ENCODE data around the gene RAB3IL1. TPM values are rescaled to one million over a fixed set of nuclear protein-coding genes. Genes with fewer than 3 reads are reported as not detected.

The RAB3IL1 gene
- total and polyA plus RNA-seq, 2 donors (not counting 1 experiment from before 2014, with no cell fraction given) = 9.6 to 13.4 TPM

DNA sequence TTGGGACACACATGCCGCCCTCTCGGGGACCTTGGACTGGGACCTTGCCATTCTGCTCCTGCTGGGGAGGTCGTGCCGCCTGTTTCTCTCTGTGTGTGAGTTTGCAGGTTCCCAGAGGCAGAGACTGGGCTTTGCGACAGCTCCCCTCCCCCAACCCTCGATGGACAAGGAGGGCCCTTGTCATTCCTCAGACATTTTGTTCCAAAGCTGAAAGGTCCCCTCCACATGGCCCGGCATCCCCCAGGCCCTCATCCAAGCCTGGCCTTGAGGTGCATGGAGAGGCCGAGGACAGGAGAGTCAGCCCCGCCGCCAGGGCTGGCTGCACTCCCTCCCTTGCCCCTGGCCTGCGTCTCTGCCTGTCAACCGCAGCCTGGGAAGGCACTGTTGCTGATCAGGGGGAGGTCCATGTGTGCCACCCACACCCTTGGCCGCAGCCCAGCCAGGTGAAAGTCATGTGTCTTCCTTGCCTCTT, 63.6 kb downstream of the RAB3IL1 start:
- H2AFZ ChIP-seq (ENCODE audit: low read length) = no peak overlapping the region
- no peaks in the 10 kb centered on the region for H3K27me3 ChIP-seq (ENCODE audit: control insufficient read depth, insufficient read depth, low read length)
- TF ChIP-seq EZH2 (IDR thresholded peaks at IDR 0.05; ENCODE audit: low read length, missing control alignments) (no peak), CTCF (conservative IDR thresholded peaks at IDR 0.05 in 1 of 2, IDR thresholded peaks at IDR 0.05 in 1 of 2; ENCODE audit: low read depth in 1 of 2, low read length in 2 of 2) (no peak)
- no peak overlapping the region for H3K27ac ChIP-seq (ENCODE audit: insufficient read depth, low read length)
- no peaks in the 10 kb centered on the region for H3K79me2 ChIP-seq (ENCODE audit: control insufficient read depth, insufficient read depth, low read length)
- peaks cover 57% of the 10 kb centered on the region for H3K36me3 ChIP-seq (ENCODE audit: control insufficient read depth, insufficient read depth, low read length)
- H4K20me1 ChIP-seq (ENCODE audit: control insufficient read depth, extremely low read depth, insufficient read depth, low read length) = no peaks in the 10 kb centered on the region
- H3K4me1 ChIP-seq (ENCODE audit: control insufficient read depth, extremely low read depth, insufficient read depth, low read length) = no peaks in the 10 kb centered on the region
- no peak for DNase-seq (ENCODE audit: low read depth in 2 of 2)
- no peaks in the 10 kb centered on the region for H3K9me3 ChIP-seq (ENCODE audit: control insufficient read depth, insufficient read depth, low read depth, low read length)
- H3K9ac ChIP-seq (ENCODE audit: insufficient read depth, low read length) = no peak overlapping the region
- H3K4me2 ChIP-seq (ENCODE audit: extremely low read depth, insufficient read depth, low read length) = no peak overlapping the region
- H3K4me3 ChIP-seq (replicated peaks in 1 of 4; ENCODE audit: control extremely low read depth in 1 of 4, insufficient read depth in 1 of 4, low read depth in 3 of 4, low read length in 4 of 4) = no peak overlapping the region

DNA sequence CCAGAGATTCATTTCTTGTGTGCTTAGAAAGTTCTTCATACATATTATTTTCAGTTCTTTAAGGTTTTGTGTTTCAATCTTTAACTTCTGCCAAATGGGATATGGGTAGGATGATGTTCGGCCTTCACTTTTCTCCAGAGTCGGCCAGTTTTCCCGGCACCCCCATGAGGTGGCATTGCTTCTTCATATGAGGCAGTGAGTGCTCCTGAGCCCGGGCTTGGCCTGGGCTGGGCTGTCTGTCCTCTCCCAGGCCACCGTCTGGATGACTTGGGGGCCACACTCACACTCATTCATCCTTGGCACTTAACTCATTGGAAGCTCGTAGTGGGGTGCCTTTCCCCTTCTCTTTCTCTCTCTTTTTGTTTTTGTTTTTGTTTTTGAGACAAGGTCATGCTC, 65.5 kb downstream of the RAB3IL1 start:
- H3K27me3 ChIP-seq (ENCODE audit: control insufficient read depth, insufficient read depth, low read length) = no peaks in the 10 kb centered on the region
- no peak overlapping the region for H3K4me2 ChIP-seq (ENCODE audit: extremely low read depth, insufficient read depth, low read length)
- H4K20me1 ChIP-seq (ENCODE audit: control insufficient read depth, extremely low read depth, insufficient read depth, low read length) = no peaks in the 10 kb centered on the region
- TF ChIP-seq EZH2 (IDR thresholded peaks at IDR 0.05; ENCODE audit: low read length, missing control alignments) = no peak
- TF ChIP-seq CTCF (conservative IDR thresholded peaks at IDR 0.05 in 1 of 2, IDR thresholded peaks at IDR 0.05 in 1 of 2; ENCODE audit: low read depth in 1 of 2, low read length in 2 of 2) = no peak
- H2AFZ ChIP-seq (ENCODE audit: low read length) = no peak overlapping the region
- no peak overlapping the region for H3K9ac ChIP-seq (ENCODE audit: insufficient read depth, low read length)
- no peaks in the 10 kb centered on the region for H3K4me1 ChIP-seq (ENCODE audit: control insufficient read depth, extremely low read depth, insufficient read depth, low read length)
- H3K9me3 ChIP-seq (ENCODE audit: control insufficient read depth, insufficient read depth, low read depth, low read length) = no peaks in the 10 kb centered on the region
- no peaks in the 10 kb centered on the region for H3K79me2 ChIP-seq (ENCODE audit: control insufficient read depth, insufficient read depth, low read length)
- no peak for DNase-seq (ENCODE audit: low read depth in 2 of 2)
- H3K4me3 ChIP-seq (replicated peaks in 1 of 4; ENCODE audit: control extremely low read depth in 1 of 4, insufficient read depth in 1 of 4, low read depth in 3 of 4, low read length in 4 of 4) = no peak overlapping the region
- H3K27ac ChIP-seq (ENCODE audit: insufficient read depth, low read length) = no peak overlapping the region
- H3K36me3 ChIP-seq (ENCODE audit: control insufficient read depth, insufficient read depth, low read length) = peaks cover 57% of the 10 kb centered on the region

- peaks cover 58% of the 10 kb centered on the region for H3K36me3 ChIP-seq (ENCODE audit: control insufficient read depth, insufficient read depth, low read length)
- H3K4me3 ChIP-seq (replicated peaks in 1 of 4; ENCODE audit: control extremely low read depth in 1 of 4, insufficient read depth in 1 of 4, low read depth in 3 of 4, low read length in 4 of 4) = no peak overlapping the region
- H3K4me1 ChIP-seq (ENCODE audit: control insufficient read depth, extremely low read depth, insufficient read depth, low read length) = no peaks in the 10 kb centered on the region
- H4K20me1 ChIP-seq (ENCODE audit: control insufficient read depth, extremely low read depth, insufficient read depth, low read length) = no peaks in the 10 kb centered on the region
- no peak for TF ChIP-seq CTCF (conservative IDR thresholded peaks at IDR 0.05 in 1 of 2, IDR thresholded peaks at IDR 0.05 in 1 of 2; ENCODE audit: low read depth in 1 of 2, low read length in 2 of 2)
- TF ChIP-seq EZH2 (IDR thresholded peaks at IDR 0.05; ENCODE audit: low read length, missing control alignments) = no peak
- no peak overlapping the region for H3K4me2 ChIP-seq (ENCODE audit: extremely low read depth, insufficient read depth, low read length)
- H3K9ac ChIP-seq (ENCODE audit: insufficient read depth, low read length) = no peak overlapping the region
- H3K27ac ChIP-seq (ENCODE audit: insufficient read depth, low read length) = no peak overlapping the region
- no peak for DNase-seq (ENCODE audit: low read depth in 2 of 2)
- no peaks in the 10 kb centered on the region for H3K9me3 ChIP-seq (ENCODE audit: control insufficient read depth, insufficient read depth, low read depth, low read length)
- H3K27me3 ChIP-seq (ENCODE audit: control insufficient read depth, insufficient read depth, low read length) = no peaks in the 10 kb centered on the region
- H3K79me2 ChIP-seq (ENCODE audit: control insufficient read depth, insufficient read depth, low read length) = no peaks in the 10 kb centered on the region
- H2AFZ ChIP-seq (ENCODE audit: low read length) = no peak overlapping the region
These were observed 66.1 kb downstream of the RAB3IL1 start for GRCh38 chr11:61851113-61851899.
